AG09319 (cell line): Measurements from ENCODE around the gene MORC1.

ENCODE experiments used
- DNase-seq: peaks from one replicate; pipeline ENCODE4 v3.0.0-alpha.2; 2010; ENCODE audit warnings: low read depth; ENCODE audit errors: extremely low read depth
- CTCF ChIP-seq: IDR thresholded peaks from 2 replicates; pipeline ENCODE4 v1.5.1; 2011; ENCODE audit warnings: low read depth, mild to moderate bottlenecking, inconsistent platforms, low read length, moderate library complexity

MORC1 gene

GRCh38 chr3:108946292-108947285 is 171.3 kb downstream of the MORC1 start:
- no peak for TF ChIP-seq CTCF
- DNase-seq = no peak

- no peak for DNase-seq
- no peak for TF ChIP-seq CTCF
Measured at GRCh38 chr3:108940568-108941263, 177.2 kb downstream of the MORC1 start.

GRCh38 chr3:108940166-108940565 is 177.8 kb downstream of the MORC1 start:
- no peak for DNase-seq
- no peak for TF ChIP-seq CTCF

GRCh38 chr3:108936924-108937689 is 180.8 kb downstream of the MORC1 start:
- TF ChIP-seq CTCF = no peak
- no peak for DNase-seq

GRCh38 chr3:108931035-108931434 is 186.9 kb downstream of the MORC1 start:
- no peak for DNase-seq
- no peak for TF ChIP-seq CTCF

GRCh38 chr3:108918866-108919265 is 199.1 kb downstream of the MORC1 start:
- no peak for TF ChIP-seq CTCF
- DNase-seq = no peak
